ENCODE results near the gene CKAP2L.
A peak's percentile ranks its signal among the peaks of the same experiment; 100 is the strongest.

CKAP2L gene

DNA sequence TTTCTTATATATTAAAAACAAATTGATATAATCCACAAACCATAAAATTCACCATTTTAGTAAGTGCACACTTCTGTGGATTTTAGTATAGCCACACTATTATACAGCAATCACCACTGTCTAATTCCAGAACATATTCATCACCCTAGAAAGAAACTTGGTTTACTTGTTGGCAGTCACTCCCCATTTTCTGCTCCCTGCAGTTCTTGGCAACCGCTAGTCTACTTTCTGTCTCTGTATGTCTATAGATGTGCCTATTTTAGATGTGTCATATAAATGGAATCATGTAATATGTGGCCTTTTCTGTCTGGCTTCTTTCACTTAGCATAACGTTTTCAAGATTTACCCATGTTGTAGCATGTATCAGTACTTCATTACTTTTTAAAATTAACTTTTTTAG lies 5.7 kb downstream of the CKAP2L start:
- H3K4me1 ChIP-seq (ENCODE audit: control insufficient read depth in 1 of 2, insufficient read depth in 1 of 2, low read depth in 1 of 2, low read length in 1 of 2), result peaks cover 57 to 59% of the 10 kb centered on the region in 2 experiments
- H3K36me3 ChIP-seq, result no peaks in the 10 kb centered on the region
- no peak overlapping the region for H3K4me3 ChIP-seq (ENCODE audit: low read depth in 1 of 2, low read length in 1 of 2)
- H3K27ac ChIP-seq, result no peak overlapping the region
- H3K27me3 ChIP-seq, result no peaks in the 10 kb centered on the region
- no peaks in the 10 kb centered on the region for H3K9me3 ChIP-seq
- TF ChIP-seq CTCF (IDR thresholded peaks at IDR 0.05), result no peak

DNA sequence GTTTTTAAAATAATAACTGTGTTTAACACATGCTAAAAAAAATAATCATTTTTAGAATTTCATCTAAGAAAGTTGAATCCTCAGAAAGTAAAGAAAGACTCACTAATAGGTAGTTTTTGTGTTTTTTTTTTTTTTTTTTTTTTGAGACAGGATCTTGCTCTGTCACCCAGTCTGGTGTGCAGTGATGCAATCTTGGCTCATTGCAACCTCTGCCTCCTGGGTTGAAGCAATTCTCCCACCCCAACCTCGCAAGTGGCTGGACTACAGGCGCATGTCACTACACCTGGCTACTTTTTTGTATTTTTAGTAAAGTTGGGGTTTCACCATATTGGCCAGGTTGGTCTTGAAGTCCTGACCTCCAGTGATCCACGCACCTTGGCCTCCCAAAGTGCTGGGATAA lies 7.1 kb downstream of the CKAP2L start:
- no peak for TF ChIP-seq CTCF (IDR thresholded peaks at IDR 0.05)
- no peaks in the 10 kb centered on the region for H3K36me3 ChIP-seq
- peak overlapping the region; percentile 91 for H3K27ac ChIP-seq
- no peaks in the 10 kb centered on the region for H3K9me3 ChIP-seq
- no peak overlapping the region for H3K4me3 ChIP-seq (ENCODE audit: low read depth in 1 of 2, low read length in 1 of 2)
- no peaks in the 10 kb centered on the region for H3K27me3 ChIP-seq
- H3K4me1 ChIP-seq (ENCODE audit: control insufficient read depth in 1 of 2, insufficient read depth in 1 of 2, low read depth in 1 of 2, low read length in 1 of 2), result peaks cover 49% of the 10 kb centered on the region in 2 experiments

GRCh38 chr2:112756207-112756606 lies 8.2 kb downstream of the CKAP2L start:
- TF ChIP-seq CTCF (IDR thresholded peaks at IDR 0.05), result no peak
- Histone ChIP-seq H3K27me3 (no peaks in the 10 kb centered on the region), H3K4me3 (ENCODE audit: low read depth in 1 of 2, low read length in 1 of 2) (no peak overlapping the region), H3K9me3 (no peaks in the 10 kb centered on the region), H3K27ac (peak overlapping the region; percentile 91), H3K36me3 (no peaks in the 10 kb centered on the region), H3K4me1 (ENCODE audit: control insufficient read depth in 1 of 2, insufficient read depth in 1 of 2, low read depth in 1 of 2, low read length in 1 of 2) (peaks cover 45 to 47% of the 10 kb centered on the region in 2 experiments)

- no peak for TF ChIP-seq CTCF (IDR thresholded peaks at IDR 0.05)
- no peak overlapping the region for H3K4me3 ChIP-seq (ENCODE audit: low read depth in 1 of 2, low read length in 1 of 2)
- H3K9me3 ChIP-seq, result no peaks in the 10 kb centered on the region
- no peaks in the 10 kb centered on the region for H3K27me3 ChIP-seq
- peak overlapping the region; percentile 91 for H3K27ac ChIP-seq
- no peaks in the 10 kb centered on the region for H3K36me3 ChIP-seq
- H3K4me1 ChIP-seq (ENCODE audit: control insufficient read depth in 1 of 2, insufficient read depth in 1 of 2, low read depth in 1 of 2, low read length in 1 of 2), result peaks cover 45 to 47% of the 10 kb centered on the region in 2 experiments
Observed at GRCh38 chr2:112755444-112755843, 9.0 kb downstream of the CKAP2L start.

- peak overlapping the region; percentile 91 for H3K27ac ChIP-seq
- no peaks in the 10 kb centered on the region for H3K36me3 ChIP-seq
- no peaks in the 10 kb centered on the region for H3K9me3 ChIP-seq
- no peaks in the 10 kb centered on the region for H3K27me3 ChIP-seq
- peaks cover 52 to 55% of the 10 kb centered on the region in 2 experiments for H3K4me1 ChIP-seq (ENCODE audit: control insufficient read depth in 1 of 2, insufficient read depth in 1 of 2, low read depth in 1 of 2, low read length in 1 of 2)
- peak overlapping the region; percentile 8 to 13 for H3K4me3 ChIP-seq (ENCODE audit: low read depth in 1 of 2, low read length in 1 of 2)
- TF ChIP-seq CTCF (IDR thresholded peaks at IDR 0.05), result no peak
Observed at GRCh38 chr2:112754564-112754963, 9.8 kb downstream of the CKAP2L start.

DNA sequence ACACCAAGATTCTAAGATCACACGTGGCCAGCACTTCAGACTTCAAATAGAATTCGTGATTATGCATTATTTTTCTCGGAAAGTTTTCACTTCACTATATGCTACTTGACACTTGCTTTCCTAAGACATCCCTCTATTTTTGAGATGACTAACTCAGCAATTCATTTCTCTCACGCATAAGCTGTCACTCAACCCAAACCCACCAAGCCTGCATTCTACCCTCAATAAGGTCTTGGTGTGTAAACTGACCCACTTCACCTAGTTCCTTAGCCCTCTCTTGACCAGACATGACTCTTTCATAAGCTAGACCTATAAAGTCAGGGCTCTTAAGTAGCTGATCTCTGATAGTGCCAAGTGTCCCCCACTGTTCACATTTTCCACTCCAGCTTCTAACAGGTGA lies 11.7 kb downstream of the CKAP2L start:
- no peak overlapping the region for H3K4me3 ChIP-seq (ENCODE audit: low read depth in 1 of 2, low read length in 1 of 2)
- no peaks in the 10 kb centered on the region for H3K9me3 ChIP-seq
- H3K36me3 ChIP-seq, result no peaks in the 10 kb centered on the region
- H3K27ac ChIP-seq, result no peak overlapping the region
- peaks cover 47 to 48% of the 10 kb centered on the region in 2 experiments for H3K4me1 ChIP-seq (ENCODE audit: control insufficient read depth in 1 of 2, insufficient read depth in 1 of 2, low read depth in 1 of 2, low read length in 1 of 2)
- H3K27me3 ChIP-seq, result no peaks in the 10 kb centered on the region
- TF ChIP-seq CTCF (IDR thresholded peaks at IDR 0.05), result no peak

Measured in neutrophil (primary cell).